NCI-H524 treated with DMSO at 0.1 percent for 48 hours (cell line): ENCODE results near the gene TMEM138.
"Not testable (repeated sequence)": the region's sequence is repeated elsewhere in the genome, so short reads cannot be mapped to it uniquely, and the experiment has no call there.

Source experiments
- DNase-seq: peaks from one replicate; lab custom pipeline; 2025; lab: John Stamatoyannopoulos, UW

The TMEM138 gene

GRCh38 chr11:61367406-61367805 lies 5.2 kb downstream of the TMEM138 start:
- DNase-seq, result no peak

DNA sequence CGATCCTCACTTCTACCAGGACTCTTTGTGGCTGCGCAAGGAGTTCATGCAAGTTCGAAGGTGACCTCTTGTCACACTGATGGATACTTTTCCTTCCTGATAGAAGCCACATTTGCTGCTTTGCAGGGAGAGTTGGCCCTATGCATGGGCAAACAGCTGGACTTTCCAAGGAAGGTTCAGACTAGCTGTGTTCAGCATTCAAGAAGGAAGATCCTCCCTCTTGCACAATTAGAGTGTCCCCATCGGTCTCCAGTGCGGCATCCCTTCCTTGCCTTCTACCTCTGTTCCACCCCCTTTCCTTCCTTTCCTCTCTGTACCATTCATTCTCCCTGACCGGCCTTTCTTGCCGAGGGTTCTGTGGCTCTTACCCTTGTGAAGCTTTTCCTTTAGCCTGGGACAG lies 6.5 kb downstream of the TMEM138 start:
- no peak for DNase-seq

- DNase-seq, result no peak
These were observed 7.5 kb downstream of the TMEM138 start for GRCh38 chr11:61369372-61370348.

GRCh38 chr11:61370349-61371005 lies 8.3 kb downstream of the TMEM138 start:
- no peak for DNase-seq

GRCh38 chr11:61372659-61373420 lies 10.7 kb downstream of the TMEM138 start:
- DNase-seq, result no peak

- no peak for DNase-seq
These were observed 13.6 kb downstream of the TMEM138 start for GRCh38 chr11:61375761-61376108.

GRCh38 chr11:61377461-61378160 lies 15.4 kb downstream of the TMEM138 start:
- no peak for DNase-seq

- DNase-seq, result no peak
These were observed 16.6 kb downstream of the TMEM138 start for GRCh38 chr11:61378713-61379313.

DNA sequence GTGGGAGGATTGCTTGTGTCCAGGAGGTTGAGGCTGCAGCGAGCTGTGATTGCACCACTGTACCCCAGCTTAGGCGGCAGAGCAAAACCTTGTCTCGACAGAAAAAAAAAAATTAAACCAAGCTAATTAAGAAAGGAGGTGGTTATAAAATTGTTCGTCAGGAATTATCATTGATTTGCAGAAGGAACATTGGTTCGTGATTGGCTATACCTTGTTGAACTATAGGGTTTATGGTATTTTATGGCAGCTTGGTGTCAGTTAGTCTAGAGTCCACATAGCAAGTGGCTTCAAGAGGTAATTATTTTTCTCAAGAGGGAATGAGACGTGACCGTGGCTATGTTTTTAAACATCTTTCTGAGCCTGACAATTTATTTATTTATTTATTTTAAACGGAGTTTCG lies 18.7 kb downstream of the TMEM138 start:
- DNase-seq, result no peak

DNA sequence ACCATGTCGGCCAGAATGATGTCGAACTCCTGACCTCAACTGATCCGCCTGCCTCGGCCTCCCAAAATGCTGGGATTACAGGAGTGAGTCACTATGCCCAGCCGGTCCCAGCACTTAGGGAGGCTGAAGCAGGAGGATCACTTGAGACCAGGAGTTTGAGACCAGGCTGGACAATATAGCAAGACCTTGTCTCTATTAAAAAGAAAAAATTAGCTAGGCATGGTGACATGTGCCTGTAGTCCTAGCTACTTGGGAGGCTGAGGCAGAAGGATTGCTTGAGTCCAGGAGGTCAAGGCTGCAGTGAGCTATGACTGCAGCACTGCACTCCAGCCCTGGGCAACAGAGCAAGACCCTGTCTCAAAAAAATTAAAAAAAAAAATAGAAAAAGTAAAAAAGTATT lies 21.7 kb downstream of the TMEM138 start:
- DNase-seq, result not testable (repeated sequence)

GRCh38 chr11:61384271-61385242 lies 22.4 kb downstream of the TMEM138 start:
- no peak for DNase-seq

DNA sequence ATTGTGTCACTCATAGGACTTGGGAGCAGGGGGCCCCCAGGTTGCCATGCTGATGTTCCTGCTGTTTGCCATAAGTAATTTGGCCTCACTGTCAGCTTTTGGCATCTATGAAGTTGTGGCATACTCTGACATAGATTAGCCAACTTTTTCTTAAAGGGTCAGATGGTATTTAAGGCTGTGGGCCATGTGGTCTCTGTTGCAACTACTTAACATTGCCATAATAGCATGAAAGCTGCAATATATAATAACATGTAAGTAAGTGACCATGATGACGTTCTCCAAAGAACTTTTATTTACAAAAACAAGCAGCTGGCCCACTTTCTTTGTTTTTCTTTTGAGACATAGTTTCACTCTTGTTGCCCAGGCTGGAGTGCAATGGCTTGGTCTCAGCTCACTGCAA lies 28.0 kb downstream of the TMEM138 start:
- no peak for DNase-seq

GRCh38 chr11:61392981-61393595 lies 30.9 kb downstream of the TMEM138 start:
- no peak for DNase-seq

DNA sequence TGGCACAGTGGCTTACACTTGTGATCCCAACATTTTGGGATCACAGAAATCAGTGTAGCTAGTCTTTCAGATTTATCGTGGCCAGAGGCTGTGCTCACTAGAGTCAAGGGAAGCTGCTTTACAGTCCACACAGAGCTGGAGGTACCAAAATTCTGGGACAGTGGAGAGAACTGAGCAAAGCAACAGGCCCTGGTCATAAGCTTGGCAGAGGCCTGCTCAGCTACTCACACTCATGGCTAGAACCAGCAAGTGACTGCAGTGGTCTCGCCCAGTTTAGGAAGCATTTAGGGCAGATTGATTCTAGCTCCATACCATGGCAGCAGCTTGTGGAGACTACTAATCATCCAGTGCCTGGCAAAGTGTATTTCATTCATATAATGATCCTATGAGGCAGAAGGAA lies 39.0 kb downstream of the TMEM138 start:
- no peak for DNase-seq

DNA sequence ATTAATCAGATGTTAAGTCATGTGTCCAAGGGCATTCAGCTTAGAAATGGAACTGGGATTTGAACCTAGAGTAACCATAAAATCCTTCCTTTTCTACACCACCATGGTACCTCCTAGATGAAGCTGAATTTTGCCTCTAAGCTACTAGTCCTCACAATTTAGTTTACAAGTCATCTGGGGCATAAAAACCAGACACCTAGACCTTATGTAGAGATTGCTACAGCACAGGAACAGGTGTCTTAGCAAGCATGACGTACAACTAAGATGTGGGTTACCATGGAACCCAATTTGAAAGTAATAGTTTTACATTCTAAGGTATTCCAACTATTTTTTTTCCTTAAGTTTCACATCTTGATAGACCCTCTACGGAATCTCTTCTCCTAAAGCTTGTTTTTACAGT lies 39.4 kb downstream of the TMEM138 start:
- DNase-seq, result no peak

DNA sequence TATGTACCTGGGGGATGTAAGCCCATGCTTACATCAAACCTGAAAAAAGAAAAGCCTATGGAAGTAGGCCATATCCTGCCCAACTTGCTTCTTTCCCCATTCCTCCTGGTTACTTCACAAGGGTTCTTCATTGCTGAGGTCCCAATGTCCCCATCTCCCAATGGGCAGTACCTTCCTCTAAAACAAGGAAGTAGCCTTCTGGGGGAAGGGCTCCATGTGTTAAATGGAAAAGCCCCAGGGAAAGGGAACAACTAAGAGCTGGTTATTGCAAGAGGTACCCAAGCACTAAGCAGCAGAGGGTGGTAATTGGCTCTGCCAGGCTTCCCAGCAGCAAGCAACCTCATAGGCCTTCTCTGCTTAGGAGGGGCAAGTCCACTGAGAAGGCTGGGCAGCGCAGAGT lies 41.5 kb downstream of the TMEM138 start:
- DNase-seq, result no peak

DNA sequence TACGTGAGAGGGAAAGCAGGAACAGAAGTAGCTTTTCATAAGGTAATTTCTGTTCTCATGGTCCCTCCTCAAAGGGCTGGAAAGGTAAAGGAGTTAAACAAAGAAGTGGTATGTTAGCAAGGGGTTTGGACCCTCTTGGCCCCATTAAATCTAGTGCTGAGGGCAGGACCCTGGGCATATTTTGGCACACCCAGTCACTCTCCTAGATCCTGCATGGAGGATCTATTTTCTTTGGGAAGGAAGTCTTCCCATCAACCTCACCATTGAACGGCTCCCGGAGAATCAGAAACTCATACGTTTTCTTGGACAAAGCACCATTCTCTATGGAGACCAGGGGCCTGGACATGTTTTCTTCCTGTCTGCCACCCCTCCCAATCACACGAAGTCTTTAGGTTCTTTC lies 41.9 kb downstream of the TMEM138 start:
- no peak for DNase-seq

DNA sequence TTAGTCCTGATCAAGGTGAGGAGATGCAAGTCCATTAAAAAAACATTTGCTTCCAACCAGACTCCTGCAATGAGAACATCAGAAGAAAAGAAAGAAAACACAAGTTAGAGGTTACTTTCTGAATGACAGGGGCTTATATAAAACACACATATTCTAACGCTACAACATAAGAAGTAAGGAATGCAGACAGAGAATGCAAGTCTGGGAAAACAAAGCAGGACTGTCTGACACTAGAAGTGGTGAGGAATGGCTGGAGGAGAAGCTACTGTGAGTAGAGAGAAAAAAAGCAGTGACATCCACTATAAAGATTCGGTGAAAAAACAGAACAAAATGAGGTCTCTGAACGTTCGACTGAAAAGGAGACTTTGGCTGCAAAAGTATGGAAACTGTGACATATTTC lies 42.5 kb downstream of the TMEM138 start:
- no peak for DNase-seq

DNA sequence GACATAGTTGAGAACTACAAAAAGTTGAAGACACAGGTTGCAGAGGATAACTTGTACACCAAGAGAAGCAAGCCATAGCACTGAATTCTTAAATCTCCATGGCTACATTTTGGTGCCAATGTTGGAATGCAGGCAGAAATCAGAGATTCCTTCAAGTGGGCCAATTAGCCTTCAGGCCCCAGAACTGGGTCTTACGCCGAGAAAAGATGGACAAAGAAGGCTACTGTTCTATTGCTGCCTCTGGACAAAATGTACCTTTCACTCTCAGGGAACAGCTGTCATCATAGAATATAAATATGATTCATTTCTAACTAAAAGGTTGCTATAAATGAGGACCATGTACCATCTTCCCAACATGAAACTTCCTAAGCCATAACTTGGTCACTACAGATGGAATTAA lies 43.9 kb downstream of the TMEM138 start:
- DNase-seq, result no peak
